Stomach (tissue), 4 donors: ENCODE measurements around the gene SLC35F4.

Experiments
- EP300 ChIP-seq: sonication (generic); formaldehyde crosslinking; IDR thresholded peaks from one replicate; pipeline ENCODE4 v1.6.1; 2017; ENCODE audit warnings: antibody characterized with exemption
- POLR2A ChIP-seq, 4 donors: fragments of 450-650 bp; IDR thresholded peaks; one replicate each; pipeline ENCODE4 v1.6.1; 2016; ENCODE audit warnings: antibody characterized with exemption in 4 of 4, control low read depth in 2 of 4, mild to moderate bottlenecking in 1 of 4, moderate library complexity in 1 of 4
- POLR2AphosphoS5 ChIP-seq, 3 donors: sonication (generic); formaldehyde crosslinking; IDR thresholded peaks; one replicate each; pipeline ENCODE4 v1.6.1; 2016; ENCODE audit warnings: antibody characterized with exemption in 3 of 3
- TF ChIP-seq, protein P1 (sequence below), 7 experiments: fragments of 450-650 bp in 4 of 7; fragments of 200-600 bp in 3 of 7; sonication (generic) in 3 of 7; IDR thresholded peaks; one replicate each; pipeline ENCODE4 v1.5.1; 2016 to 2019; ENCODE audit warnings: antibody characterized with exemption in 7 of 7, control low read depth in 2 of 7, mild to moderate bottlenecking in 1 of 7

GRCh38 chr14:57526942-57527341, 338.9 kb downstream of the SLC35F4 start:
- TF ChIP-seq, protein P1, sequence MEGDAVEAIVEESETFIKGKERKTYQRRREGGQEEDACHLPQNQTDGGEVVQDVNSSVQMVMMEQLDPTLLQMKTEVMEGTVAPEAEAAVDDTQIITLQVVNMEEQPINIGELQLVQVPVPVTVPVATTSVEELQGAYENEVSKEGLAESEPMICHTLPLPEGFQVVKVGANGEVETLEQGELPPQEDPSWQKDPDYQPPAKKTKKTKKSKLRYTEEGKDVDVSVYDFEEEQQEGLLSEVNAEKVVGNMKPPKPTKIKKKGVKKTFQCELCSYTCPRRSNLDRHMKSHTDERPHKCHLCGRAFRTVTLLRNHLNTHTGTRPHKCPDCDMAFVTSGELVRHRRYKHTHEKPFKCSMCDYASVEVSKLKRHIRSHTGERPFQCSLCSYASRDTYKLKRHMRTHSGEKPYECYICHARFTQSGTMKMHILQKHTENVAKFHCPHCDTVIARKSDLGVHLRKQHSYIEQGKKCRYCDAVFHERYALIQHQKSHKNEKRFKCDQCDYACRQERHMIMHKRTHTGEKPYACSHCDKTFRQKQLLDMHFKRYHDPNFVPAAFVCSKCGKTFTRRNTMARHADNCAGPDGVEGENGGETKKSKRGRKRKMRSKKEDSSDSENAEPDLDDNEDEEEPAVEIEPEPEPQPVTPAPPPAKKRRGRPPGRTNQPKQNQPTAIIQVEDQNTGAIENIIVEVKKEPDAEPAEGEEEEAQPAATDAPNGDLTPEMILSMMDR (IDR thresholded peaks at IDR 0.05): no peak
- TF ChIP-seq POLR2AphosphoS5 (IDR thresholded peaks at IDR 0.05): no peak
- no peak for TF ChIP-seq POLR2A (IDR thresholded peaks at IDR 0.05)
- no peak for TF ChIP-seq EP300
